Measurements from ENCODE around the gene COPS7A.

GRCh38 chr12:6764011-6764828 is 40.4 kb downstream of the COPS7A start:
- TF ChIP-seq CTCF (optimal IDR thresholded peaks at IDR 0.05 in 1 of 3, IDR thresholded peaks at IDR 0.05 in 1 of 3, conservative IDR thresholded peaks at IDR 0.05 in 1 of 3; ENCODE audit: extremely low read depth in 1 of 3, insufficient read depth in 2 of 3, low read length in 3 of 3) (no peak), EZH2 (IDR thresholded peaks at IDR 0.05; ENCODE audit: low read length) (no peak)

Data from keratinocyte (primary cell).